ENCODE data around the gene SPOCK1.
"Not testable (repeated sequence)": the region's sequence is repeated elsewhere in the genome, so short reads cannot be mapped to it uniquely, and the experiment has no call there.

SPOCK1 gene

DNA sequence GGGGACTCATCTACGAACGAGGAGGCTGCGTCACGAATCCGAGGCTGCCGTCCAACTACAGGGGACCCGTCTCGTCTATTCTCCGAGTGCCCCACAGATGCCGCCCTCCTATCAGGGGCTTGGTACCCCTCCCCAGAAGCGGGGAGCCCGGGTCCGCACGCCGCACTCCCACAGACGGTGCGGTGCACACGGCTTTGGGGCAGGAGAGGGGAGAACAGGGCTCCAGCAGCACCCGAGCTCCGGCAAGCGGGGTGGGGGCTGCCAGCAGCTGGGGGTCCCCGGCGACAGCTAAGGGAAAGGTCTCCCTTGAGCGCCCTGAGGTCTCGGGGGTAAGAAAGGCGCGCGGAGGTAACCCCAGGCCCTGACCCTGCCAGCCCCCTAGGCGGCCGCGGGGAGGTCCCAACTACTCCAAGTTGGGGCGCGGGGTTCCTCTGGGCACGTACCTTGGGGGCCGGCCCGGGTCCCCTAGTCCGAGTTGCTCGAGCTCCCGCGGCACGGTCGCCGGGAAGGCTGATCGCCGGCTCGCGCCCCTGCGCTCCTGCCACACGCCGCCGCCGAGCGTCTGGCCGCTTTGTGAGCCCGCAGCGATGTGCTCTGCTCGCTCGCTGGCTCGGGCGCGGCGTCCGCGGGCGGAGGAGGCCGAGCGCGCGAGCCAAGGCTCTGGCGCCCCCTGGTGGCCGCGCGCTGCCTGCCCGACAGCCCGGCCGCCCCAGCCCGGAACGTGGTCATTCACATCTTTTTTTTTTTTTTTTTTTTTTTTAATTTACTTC is at the start of gene SPOCK1:
SPOCK1 (minus strand) TSS at position 591 of the 770 bp plus-strand sequence.
- DNase-seq, result peak; percentile 48

DNA sequence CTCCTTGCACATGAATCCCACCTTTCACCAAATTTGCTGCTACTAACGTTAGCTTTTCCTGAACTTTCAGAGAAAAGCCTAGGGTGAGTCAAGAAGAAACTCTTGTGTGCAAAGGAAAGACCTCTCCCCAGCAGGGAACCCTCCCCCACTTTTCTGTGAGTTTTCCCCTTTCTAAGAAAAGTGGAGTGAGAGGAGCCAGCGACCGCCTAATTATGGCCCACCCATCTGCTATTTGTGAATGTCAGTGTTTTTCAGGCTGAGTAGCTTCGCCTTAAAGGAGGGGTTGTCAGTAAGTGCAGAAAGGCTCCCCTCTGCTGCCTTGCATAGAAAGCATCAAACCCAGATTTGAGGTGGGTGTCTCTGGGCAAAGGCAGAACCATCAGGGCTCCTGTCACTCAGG is 46.8 kb upstream of the SPOCK1 start:
- no peak for DNase-seq

DNA sequence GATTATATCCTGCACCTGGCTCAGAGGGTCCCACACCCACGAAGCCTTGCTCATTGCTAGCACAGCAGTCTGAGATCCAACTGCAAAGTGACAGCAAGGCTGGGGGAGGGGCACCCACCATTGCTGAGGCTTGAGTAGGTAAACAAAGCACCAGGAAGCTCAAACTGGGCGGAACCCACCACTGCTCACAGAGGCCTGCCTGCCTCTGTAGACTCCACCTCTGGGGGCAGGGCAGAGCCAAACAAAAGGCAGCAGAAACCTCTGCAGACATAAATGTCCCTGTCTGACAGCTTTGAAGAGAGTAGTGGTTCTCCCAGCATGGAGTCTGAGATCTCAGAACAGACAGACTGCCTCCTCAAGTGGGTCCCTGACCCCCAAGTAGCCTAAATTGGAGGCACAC is 36.3 kb upstream of the SPOCK1 start:
- not testable (repeated sequence) for DNase-seq

DNA sequence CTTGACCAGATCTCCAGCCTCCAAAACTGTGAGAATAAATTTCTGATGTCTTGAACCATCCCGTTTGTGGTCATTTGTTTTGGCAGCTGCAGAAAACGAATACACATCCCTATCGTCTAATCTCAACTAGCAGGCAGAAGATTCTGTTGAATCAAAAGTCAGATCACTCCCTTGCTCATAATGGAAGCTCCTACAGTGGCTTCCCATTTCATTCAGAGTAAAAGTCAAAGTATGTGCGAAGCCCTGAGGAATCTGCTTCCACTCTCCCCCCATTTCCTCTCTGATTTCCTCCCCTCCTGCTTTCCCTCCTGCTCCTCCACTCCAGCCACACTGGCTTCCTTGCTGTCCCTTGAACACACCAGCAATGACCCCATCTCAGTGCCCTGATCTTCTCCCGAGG is 34.8 kb upstream of the SPOCK1 start:
- no peak for DNase-seq

DNA sequence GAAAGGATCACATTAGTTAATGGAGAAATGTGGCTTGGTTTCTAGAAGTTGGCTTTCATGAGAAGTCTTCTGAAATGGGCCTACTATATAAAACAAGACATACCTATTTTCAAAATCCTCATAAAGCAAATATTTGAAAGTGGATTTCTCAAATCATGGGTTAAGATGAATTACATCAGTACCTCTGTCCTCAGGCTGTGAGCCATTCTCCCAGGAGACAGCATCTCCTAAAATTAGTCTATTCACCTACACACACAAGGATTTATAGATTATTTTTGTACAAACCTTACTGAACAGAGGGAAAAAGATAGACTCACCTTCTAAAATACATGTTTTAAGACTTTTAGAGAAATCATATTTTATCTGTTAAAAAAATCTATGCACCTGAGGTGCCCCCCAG is 32.1 kb upstream of the SPOCK1 start:
- no peak for DNase-seq

DNA sequence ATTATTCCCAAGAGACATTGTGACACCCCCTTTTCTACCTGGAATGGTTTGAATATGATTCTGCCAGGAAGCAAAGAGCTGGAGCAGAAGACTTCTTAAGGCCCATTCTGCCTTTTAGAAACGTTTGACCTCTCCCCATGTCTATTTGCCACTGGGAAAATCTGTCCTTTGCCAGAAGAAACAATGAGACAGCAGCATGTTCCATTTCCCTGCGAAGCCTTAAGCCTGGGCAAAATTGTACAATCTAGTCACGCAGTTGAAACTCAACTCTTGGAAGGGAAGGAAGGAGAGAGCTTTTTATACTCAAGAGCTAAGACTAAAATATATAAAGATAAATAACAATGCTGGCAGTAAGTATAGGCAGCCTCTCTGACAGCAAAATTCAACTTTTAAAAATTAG is 22.1 kb upstream of the SPOCK1 start:
- DNase-seq, result no peak

DNA sequence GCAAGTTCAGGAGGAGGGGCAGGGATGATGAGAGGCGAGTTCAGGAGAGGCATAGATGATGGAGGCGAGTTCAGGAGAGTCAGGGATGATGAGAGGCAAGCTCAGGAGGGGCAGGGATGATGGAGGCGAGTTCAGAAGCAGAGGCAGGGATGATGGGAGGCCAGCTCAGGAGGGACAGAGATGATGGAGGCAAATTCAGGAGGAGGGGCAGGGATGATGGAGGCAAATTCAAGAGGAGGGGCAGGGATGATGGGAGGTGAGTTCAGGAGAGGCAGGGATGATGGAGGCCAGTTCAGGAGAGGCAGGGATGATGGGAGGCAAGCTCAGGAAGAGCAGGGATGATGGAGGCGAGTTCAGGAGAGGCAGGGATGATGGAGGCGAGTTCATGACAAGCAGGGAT is 17.8 kb upstream of the SPOCK1 start:
- no peak for DNase-seq

DNA sequence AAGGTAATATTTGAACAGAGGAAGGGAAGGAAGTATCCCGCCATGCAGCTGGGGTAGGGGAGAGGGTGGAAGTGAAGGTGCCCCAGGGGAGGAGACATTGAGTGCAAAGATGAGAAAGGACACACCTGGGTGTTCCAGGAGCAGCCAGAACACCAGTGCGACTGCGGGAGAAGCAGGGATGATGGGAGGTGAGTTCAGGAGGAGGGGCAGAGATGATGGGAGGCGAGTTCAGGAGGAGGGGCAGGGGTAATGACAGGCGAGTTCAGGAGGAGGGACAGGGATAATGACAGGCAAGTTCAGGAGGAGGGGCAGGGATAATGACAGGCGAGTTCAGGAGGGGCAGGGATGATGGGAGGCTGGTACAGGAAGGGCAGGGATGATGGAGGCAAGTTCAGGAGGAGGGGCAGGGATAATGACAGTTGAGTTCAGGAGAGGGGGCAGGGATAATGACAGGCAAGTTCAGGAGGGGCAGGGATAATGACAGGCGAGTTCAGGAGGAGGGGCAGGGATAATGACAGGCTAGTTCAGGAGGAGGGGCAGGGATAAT is 17.2 kb upstream of the SPOCK1 start:
- no peak for DNase-seq

DNA sequence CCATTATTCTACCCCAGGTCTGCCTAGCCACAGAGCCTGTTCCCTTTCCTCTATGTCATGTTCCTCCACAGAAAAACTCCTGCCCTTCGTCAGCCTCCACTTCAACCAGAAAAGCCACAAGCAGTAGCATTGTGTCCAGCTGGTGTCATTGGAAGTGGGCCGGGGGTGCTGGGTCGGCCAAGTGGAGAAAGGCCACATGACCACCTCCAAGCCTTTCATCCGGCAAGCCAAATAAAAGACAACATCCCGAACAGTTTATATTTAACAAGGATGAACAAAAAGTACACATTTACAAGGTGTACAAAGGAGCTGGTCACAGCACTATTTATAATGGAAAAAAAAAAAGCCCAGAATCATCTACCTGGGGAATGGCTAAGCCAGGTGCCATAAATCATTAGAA is 16.1 kb upstream of the SPOCK1 start:
- DNase-seq, result no peak

DNA sequence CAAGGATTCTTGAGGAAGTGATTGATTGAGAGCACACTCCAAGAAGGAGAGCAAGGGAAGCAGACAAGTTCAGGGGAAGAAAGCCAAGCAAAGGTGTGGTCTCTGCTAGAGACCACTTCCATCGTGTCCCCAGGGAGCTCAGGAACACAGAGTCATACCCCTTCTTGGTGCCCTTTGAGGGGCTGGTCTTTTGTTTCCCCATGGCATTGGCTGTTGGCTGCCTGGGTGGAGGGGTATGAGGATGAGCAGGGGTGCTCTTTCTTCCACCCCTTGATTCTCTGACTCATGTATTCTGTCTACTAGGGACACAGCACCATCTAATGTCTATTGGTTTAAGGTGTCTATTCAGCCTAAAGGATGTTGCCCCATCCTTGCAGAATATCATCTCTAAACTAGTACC is 11.5 kb upstream of the SPOCK1 start:
- DNase-seq, result no peak

DNA sequence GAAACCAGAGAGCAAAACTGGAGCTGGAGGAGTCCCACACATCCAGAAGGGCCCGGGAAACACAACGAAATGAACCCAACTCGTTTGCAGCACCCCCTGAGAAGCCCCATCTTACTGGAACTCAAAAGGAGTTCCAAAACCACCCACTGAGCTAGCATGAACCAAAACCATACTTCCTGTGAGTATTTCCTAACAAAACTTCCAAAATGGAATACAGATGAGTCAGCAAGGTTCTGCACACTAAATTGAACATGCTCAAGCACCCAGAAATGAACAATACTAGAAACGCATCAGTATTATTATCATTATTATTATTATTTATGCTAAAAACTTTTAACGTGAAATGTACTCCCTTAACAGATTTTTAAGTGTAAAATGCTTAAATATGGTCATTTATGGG is 8.0 kb upstream of the SPOCK1 start:
- DNase-seq, result no peak

DNA sequence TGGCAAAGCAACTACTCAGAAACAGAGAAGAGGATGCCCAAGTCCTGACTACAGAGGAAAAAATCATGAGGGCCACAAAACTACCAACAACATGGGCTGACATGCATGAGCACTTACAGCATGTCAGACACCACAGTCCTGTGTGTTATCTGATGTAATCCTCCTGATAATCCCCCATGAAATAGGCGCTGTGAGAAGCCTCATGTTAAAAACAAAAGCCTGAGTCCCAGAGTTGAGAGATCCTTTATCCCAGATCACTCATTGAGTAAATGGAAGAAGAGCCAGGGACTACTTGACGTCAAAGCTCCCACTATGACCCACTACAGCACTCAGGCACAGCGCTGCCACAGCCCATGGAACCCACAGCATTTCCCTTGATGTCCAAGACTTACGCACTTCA is 7.2 kb upstream of the SPOCK1 start:
- DNase-seq, result no peak

DNA sequence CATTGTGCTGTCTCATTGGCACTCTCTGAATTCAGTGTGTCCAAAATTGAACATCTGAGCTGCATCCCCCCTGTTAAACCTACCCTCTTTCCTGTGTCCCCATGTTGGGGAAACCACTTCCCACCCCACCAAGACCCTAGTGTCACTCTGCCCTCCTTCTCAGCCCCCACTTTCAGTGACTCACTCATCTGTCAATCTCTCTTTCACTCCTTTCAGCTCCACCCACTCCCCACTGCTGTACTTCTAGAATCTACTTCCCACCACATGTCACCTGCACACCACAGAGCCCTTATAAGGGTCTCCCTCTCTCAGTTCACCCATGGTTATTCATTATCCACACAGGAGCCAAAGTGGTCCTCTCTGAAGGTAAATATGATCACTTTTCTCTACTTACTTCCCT is 5.8 kb upstream of the SPOCK1 start:
- no peak for DNase-seq

DNA sequence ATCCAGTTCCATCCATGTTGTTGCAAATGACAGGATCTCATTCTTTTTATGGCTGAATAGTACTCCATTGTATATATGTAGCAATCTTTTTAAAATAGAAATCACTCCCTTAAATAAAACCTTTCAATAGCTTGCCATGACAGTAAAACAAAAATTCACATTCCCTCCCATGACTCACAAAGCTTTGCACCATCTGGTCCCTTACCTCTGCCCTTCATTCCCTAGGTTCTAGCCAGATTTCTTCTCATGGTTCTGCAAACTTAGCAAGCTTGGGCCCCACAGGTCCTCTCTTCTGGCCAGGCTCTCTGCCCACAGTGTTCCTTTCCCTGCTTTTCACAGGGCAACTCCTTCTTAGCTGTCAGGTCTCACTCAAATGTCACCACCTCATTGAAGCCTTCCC is 4.3 kb upstream of the SPOCK1 start:
- no peak for DNase-seq

DNA sequence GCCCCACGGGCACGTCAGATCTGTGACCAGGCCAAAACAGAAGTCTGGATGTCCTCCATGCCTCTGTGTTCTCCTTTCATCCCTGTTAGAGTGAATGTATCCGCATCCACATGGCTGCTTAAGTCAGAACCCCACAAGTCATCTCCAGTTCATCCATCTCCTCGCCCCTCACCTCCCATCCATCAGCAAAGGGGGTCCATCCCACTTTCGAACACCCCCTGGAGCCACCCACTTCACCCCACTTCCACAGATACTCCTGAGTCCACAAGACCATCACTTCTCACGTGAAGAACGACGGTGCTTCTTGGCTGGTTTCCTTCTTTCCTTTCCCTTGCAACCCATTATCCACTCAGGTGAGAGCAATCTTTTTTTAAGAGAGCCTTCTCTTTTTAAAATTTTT is 3.5 kb upstream of the SPOCK1 start:
- DNase-seq, result no peak

DNA sequence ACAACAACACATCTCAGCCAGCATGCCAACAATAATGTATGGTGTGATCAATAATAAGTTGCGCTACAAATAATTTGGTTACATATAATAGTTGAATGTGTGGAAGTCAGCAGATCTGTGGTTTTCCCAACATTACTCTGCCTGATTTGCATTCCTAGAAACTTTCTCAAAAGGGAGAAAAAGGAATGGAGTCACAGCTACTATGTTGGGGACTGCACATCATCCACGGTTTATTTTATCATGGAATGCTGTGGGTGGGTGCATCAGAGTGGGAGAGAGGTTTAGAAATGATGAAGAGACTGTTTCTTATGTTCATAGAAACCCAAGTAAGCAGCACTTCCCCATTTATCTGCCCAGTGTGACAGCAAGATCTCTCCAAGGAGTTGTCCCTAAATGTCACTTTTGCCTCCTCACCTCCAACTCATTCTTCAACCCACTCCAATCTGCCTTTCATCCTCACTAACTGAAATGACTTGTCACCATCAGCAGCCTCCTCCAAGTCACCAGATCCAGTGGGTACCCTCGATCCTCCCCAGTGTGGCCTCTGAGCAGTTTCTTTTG is 2.8 kb upstream of the SPOCK1 start:
- DNase-seq, result no peak

DNA sequence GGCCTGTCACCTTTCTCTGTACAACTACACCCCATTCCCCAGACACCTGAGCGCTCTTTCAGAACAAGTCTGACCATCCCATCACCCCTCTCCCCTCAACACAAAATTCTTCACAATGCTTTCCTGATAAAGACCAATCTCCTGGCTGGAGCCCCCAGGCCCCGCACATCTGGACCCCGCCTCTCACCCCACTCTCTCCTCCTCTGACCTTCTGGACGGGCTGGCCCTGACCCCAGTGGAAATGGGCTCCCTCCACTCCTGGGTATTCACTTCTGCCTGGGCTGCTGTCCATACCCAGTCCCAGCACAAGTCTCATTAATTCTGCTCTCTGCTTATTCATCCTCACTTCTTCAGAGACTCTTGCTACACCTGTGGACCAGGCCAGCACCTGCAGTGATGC is 2.1 kb upstream of the SPOCK1 start:
- DNase-seq, result no peak

DNA sequence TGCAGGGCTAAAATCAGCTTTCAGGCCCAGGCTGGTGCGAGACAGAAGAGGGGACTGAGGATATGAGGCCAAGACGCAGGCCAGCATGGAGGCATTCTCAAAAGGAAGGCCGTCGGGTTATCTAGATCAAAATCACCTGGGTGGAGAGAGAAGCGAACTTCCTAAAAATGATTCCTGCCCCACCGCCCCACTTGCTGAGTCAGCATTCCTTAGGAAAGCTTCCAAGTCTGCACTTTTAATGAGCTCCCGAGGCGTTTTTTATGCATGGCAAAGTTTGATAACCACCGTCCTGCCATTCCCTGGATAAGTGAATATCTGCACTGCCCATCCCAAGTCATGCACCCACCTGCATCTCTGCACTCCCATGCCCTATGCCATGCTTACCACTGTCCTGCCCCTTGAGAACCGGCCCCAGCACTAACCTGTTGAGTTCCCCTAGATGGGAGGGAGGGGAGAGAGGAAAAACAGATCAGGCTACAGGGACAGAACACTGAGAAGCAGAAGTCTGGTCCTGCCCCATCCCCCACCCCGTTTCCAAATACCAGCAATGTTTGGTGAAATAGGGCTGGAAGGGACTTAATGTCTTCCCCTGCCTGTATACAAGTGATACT is 1.6 kb upstream of the SPOCK1 start:
- DNase-seq, result no peak

DNA sequence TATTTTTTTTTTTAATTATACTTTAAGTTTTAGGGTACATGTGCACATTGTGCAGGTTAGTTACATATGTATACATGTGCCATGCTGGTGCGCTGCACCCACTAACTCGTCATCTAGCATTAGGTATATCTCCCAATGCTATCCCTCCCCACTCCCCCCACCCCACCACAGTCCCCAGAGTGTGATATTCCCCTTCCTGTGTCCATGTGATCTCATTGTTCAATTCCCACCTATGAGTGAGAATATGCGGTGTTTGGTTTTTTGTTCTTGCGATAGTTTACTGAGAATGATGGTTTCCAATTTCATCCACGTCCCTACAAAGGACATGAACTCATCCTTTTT is 351 bp upstream of the SPOCK1 start:
- not testable (repeated sequence) for DNase-seq

DNA sequence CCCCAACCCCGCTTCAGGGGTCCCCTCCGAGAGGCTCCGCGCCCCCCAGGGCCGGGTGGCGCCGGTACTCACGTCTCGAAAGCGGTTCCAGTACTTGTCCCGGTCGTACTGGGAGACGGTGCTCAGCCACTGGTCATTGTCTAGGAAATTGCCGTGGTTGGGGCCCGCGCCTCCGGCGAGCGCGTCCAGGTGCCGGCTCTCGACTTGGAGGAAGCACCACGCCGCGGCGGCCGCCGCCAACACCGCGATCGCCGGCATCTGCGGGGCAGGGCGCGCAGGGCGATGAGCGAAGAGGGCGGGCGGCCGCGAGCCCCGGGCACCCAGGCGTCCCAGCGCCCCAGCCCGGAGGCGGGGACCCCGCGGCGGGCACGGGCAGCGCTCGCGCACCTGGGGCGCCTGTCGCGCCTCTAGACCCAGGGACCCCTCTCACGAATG is 808 bp downstream of the SPOCK1 start:
- no peak for DNase-seq

DNA sequence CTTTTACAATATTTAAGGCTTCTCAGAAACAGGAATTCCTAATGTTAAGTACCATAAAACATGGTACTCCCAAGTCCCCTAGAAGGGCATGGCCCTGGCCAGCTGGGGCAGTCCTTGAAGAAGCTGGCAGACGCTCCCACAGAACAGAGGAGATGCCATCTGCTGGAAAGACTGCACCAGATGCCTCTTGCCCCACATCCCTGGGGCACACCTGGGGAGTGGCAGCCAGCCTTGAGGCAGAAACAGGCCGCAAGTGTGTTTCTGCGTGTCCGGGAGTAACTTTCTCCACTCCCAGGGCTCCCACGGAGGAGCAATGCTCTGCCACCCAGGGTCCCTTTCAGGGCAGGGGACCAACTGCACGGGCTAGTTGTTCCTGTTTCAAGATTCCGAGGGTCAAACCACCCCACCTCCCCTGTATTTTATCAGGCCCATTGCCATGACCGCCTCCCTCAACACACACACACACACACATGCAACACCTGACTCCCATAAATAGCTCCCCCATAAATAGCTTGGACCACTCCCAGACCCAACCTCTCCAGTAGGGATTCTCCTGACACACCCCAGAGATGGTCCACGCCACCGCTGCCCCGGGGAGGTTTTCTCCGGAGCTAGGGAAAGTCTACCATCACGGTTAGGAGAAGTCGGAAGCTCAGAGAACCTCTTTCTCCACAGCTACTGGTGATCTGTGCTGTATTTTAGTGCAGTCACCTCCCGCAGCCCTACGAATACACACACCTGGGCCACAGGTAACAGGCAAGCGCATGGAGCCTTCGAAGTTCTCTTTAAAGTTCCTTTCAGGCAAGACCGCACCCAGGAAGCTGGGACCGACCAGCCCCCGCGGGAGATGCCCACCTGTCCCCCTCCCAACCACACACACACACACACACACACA is 1.5 kb downstream of the SPOCK1 start:
- DNase-seq, result no peak

DNA sequence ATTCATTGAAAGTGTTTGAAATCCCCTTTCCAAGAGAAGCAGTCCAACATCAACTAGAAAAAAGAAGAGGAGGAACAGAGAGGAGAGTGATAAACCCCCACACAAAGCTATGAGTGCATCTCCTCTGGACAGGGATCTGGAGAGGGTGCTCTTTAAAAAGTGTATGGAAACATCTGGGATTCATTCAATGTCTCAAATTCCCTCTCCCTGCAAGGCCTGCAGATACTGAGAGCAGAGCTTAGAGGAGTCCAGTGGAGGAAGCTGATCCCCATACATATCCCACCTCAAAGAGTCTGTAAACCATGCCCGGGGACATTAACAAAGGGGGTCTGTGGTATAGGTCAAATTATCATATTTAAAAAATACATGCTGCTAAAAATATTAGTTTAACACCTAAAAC is 2.2 kb downstream of the SPOCK1 start:
- DNase-seq, result no peak

DNA sequence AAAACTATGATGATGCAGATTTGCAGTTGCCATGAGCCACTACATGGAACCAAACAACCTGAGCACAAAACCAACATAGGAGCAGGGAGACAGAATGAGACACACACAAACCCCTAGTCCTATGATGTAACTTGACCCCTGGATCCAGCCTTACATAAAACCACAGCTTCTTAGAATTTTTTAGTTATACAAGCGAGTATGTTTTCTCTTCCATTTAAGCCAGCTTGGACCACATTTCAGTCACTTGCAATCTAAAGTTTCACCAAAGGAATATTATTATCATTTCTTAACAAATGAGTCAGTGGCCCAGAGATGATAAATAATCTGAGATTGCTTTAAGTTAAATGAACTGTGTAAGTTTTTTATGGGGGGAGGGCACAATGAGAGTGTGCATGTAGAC is 6.8 kb downstream of the SPOCK1 start:
- no peak for DNase-seq

Data from CD4-positive, alpha-beta T cell treated with Interleukin-12 subunit alpha and Interleukin-12 subunit beta, for 1 hour (primary cell).